GM12875 (cell line): Measurements from ENCODE around the gene RFXANK.

Experiments
- H3K4me3 ChIP-seq: one replicate; pipeline ENCODE4 v1.5.1; 2011; ENCODE audit warnings: low read depth, low read length, control low read depth
- CTCF ChIP-seq: IDR thresholded peaks from 2 replicates; pipeline ENCODE4 v1.5.1; 2011; ENCODE audit warnings: low read depth, mild to moderate bottlenecking, control low read depth, inconsistent platforms, low read length, moderate library complexity, borderline replicate concordance; ENCODE audit not compliant: insufficient read depth

RFXANK gene

GRCh38 chr19:19234220-19234816 lies 42.3 kb downstream of the RFXANK start:
- no peak overlapping the region for H3K4me3 ChIP-seq

DNA sequence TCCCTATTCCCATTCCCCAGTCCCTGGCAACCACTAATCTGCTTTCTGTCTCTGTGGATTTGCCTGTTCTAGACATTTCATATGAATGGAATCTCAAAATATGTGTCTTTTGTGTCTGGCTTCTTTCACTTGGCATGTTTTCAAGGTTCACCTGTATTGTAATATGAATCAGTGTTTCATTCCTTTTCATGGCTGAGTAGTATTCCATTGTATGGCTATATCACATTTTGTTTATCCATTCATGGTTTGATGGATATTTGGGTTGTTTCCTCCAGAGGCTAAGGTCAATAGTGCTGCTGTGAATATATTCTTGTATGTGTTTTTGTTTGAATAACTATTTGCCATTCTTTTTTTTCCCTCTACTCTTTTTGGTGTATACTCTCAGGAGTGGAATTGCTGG lies 44.1 kb downstream of the RFXANK start:
- no peak for TF ChIP-seq CTCF
- H3K4me3 ChIP-seq = no peak overlapping the region

More at GRCh38 chr19:19234220-19234816, 42.3 kb downstream of the RFXANK start:
- TF ChIP-seq CTCF = no peak

- no peak overlapping the region for H3K4me3 ChIP-seq
- no peak for TF ChIP-seq CTCF
These were observed 46.3 kb downstream of the RFXANK start for GRCh38 chr19:19238126-19238894.

DNA sequence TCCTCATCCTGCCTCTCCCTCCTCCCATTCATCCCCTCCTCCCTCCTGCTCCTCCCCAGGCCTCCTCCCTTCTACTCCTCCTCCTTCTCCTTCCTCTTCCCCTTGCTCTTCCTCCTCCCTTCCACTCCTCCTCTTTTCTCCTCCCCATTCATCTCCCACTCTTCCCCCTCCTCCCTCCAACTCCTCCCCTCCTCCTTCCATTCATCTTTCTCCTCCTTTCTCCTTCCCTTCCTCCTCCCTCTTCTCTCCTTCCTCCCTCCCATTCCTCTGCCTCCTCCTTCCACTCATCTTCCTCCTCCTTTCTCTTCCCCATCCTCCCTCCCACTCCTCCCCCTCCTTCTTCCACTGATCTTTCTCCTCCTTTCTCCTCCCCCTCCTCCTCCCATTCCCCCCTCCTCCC lies 47.6 kb downstream of the RFXANK start:
- no peak overlapping the region for H3K4me3 ChIP-seq
- no peak for TF ChIP-seq CTCF

DNA sequence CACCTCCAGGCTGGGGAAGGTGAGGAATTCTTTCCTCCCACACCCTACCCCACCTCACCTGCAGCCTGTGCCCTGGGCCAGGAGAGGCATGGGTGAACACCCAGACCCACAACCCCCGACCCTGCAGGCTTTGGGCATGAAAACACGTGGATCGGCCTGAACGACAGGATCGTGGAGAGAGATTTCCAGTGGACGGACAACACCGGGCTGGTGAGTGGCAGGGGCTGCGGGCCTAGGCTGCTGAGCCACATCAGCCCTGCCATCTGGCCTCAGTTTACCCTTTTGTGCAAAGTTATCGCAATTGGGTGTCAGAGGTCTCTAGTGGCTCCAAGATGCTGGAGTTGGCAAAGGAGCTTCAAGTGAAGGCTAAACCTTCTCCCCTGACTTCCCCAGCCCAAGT lies 48.4 kb downstream of the RFXANK start:
- no peak for TF ChIP-seq CTCF
- H3K4me3 ChIP-seq = no peak overlapping the region

GRCh38 chr19:19250196-19250801 lies 58.2 kb downstream of the RFXANK start:
- H3K4me3 ChIP-seq = no peak overlapping the region
- no peak for TF ChIP-seq CTCF
